22Rv1 (cell line): Measurements from ENCODE around the gene EEF1AKMT3.

Source experiments
- H3K27ac ChIP-seq: fragments of 450-650 bp; 2 replicates; pipeline ENCODE4 v1.5.1; 2017
- ZFX ChIP-seq: fragments of 450-650 bp; IDR thresholded peaks from 2 replicates; pipeline ENCODE4 v1.6.1; 2017; ENCODE audit warnings: antibody characterized with exemption, borderline replicate concordance
- TF ChIP-seq, protein P1 (sequence below): fragments of 450-650 bp; IDR thresholded peaks from 2 replicates; pipeline ENCODE4 v1.5.1; 2017; ENCODE audit warnings: mild to moderate bottlenecking

The EEF1AKMT3 gene

DNA sequence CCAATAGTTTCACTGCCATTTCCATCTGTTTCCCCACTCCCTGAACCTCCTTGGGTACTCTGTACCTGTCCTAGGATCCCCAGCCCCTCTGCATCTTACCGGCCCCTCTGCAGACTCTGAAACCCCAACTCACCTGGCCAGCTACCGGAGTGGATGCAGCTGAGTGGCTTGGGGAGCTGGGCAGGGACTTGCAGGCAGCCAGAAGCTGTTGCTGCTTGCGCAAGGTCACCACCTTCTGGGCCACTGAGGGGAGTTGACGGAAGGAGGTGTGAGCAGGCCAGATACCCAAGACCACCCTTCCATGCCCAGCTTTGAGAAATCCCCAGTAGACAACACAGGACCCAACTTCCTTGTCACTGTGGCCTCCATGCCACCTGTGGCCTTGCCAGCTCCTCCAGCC is 40.1 kb upstream of the EEF1AKMT3 start:
- H3K27ac ChIP-seq = no peak overlapping the region
- TF ChIP-seq ZFX = no peak
- TF ChIP-seq, protein P1, sequence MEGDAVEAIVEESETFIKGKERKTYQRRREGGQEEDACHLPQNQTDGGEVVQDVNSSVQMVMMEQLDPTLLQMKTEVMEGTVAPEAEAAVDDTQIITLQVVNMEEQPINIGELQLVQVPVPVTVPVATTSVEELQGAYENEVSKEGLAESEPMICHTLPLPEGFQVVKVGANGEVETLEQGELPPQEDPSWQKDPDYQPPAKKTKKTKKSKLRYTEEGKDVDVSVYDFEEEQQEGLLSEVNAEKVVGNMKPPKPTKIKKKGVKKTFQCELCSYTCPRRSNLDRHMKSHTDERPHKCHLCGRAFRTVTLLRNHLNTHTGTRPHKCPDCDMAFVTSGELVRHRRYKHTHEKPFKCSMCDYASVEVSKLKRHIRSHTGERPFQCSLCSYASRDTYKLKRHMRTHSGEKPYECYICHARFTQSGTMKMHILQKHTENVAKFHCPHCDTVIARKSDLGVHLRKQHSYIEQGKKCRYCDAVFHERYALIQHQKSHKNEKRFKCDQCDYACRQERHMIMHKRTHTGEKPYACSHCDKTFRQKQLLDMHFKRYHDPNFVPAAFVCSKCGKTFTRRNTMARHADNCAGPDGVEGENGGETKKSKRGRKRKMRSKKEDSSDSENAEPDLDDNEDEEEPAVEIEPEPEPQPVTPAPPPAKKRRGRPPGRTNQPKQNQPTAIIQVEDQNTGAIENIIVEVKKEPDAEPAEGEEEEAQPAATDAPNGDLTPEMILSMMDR = no peak

DNA sequence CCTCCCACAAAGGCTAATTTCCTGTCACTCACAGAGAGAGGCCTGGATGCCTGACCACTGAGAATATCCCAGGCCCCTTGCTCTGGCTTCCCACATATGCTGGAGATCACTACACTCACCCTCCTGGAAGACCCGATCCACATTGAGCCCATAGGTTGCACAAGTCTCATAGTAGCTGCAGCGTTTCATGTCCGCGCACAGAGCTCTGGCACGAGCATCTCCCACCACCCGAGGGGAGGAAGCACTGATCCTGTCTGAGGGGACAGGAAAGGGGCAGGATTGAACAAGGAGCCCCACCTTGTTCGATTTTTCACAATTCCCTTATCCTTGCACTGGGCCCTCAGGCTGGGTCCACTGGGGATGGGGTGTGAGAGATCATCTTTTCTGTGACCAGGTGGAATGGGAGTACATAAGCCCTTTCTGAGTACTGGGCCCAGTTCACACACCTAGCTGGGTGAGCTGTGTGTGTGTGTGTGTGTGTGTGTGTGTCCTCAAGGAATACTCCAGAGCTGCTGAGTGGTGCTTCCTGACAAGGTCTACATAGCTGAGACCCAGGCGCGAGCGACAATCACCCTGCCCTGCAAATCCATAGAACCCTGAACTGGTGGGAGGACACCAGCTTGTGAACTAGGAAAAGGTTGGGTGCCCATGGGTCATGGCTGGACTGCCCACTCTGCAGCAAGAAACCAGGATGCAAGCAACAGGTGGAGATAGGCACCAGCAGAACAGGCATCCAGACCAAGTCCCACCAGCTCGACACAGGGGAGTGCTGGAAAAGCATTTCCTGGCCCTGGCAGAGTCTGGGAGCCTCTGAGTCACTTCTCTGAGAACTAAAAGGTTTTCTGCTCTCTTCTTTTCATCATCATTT is 39.5 kb upstream of the EEF1AKMT3 start:
- H3K27ac ChIP-seq = no peak overlapping the region
- TF ChIP-seq, protein P1 = no peak
- no peak for TF ChIP-seq ZFX

DNA sequence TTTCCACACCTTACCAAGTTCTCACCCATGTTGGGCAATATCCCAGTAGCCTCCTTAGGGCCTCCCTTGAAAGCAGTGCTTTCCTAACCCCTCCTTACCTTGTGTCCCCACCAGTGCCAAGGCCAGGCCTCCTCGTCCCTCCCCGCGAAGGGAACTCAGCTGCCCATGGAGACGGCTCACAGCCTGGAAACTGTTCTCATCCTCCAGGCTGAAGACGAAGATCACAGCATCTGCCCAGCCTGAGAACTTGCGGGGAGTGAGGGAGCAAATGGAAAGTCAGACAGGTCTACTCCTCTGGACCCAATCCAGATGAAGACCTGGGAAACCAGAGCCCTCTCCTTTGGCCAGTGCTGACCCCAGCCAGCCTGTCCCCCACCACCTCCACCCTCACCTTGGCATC is 38.5 kb upstream of the EEF1AKMT3 start:
- H3K27ac ChIP-seq = no peak overlapping the region
- TF ChIP-seq ZFX = no peak
- TF ChIP-seq, protein P1 = no peak

DNA sequence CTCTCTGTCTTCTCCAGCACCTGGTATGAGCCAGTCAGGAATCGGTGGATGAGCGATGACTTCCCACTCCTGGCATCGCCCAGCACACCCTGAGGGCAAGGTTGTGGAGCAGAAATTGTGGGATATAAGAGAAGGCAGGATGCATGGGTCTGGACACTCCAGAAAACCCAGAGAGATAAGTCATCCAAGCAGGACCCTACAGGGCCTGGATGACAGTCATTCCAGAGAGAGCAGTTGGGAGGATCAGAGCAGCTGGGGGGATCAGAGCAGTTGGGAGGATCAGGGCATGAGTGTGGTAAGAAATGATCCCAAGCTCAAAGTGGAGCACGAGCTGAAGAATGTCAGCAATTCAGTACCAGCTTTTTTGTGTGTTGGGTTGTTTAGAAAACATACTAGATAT is 37.8 kb upstream of the EEF1AKMT3 start:
- no peak for TF ChIP-seq ZFX
- TF ChIP-seq, protein P1 = no peak
- no peak overlapping the region for H3K27ac ChIP-seq

DNA sequence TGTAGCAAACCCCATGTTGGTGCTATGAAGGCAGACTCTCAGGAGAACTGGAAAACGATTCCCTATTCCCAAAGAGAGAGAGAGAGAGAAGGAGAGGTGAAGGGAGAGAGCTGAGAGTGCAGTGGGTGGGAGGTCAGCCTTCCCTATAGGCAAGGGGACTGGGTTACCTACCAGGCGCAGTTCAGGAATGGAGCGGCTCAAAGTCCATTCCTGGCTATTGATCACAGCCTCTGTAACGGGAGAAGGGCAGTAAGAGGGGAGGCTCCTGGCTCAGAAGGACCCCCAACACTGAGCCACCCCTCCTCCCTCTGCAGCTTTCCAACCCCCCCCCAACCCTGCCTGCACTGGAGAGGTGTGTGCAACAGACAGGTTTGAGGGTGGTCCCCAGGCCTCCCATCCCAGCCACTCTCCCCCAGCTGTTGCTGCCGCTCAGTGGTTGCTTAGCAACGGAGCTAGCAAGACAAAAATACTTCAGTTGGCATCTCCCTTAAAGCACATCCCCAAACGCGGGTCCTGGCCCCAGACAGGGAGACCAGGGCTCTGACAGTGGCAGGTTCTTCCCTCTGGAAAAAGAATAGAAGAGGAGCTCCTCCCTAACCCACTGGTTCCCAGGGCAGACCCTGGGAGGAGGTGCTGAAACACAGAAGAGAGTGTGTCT is 37.1 kb upstream of the EEF1AKMT3 start:
- TF ChIP-seq, protein P1 = no peak
- H3K27ac ChIP-seq = no peak overlapping the region

DNA sequence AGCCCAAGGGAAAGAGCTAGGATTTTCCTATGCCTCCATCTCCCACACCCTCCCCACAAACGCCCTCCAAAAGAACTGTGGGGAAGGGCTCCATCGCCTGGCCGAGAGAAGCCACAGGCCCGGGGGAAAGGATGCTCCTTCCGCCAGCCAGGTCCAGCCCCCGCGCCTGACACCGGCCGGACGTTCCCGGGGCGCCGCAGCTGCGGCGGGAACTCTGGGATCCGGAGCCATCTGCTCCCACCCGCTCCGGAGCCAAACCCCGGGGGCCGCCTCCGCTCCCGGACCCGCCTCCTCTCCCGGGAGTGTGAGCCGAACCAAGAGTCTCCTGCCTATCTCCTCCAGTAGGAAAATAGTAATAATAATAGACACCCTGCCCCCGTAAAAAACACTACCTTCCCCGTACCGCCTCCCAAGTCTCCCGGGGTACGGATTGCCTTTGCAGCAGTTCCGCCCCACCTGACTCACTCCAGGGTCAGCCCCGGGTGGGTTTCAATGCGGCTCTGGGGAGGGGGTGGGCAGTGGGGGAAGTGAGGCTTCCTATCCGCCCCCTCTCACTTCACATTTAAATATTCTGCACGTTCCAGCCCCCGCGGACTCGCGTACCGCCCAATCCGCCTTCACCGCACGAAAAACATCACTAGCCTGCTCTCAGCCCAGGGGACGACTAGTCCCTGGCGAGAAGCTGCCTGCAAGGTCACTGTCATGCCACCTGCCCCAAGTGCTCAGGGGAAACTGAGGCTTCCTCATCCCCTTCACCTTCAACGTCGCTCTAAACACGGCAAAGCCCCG is 36.3 kb upstream of the EEF1AKMT3 start:
- TF ChIP-seq, protein P1 = peak; percentile 41
- TF ChIP-seq ZFX = no peak
- no peak overlapping the region for H3K27ac ChIP-seq
